Muscle layer of colon (tissue), 2 donors: ENCODE measurements around the gene LSM14B.

Experiments
- H3K27ac ChIP-seq: one replicate; pipeline ENCODE4 v1.7.0; 2013; ENCODE audit warnings: low read depth, mild to moderate bottlenecking, low read length, moderate library complexity
- H3K27me3 ChIP-seq, 2 donors: one replicate each; pipeline ENCODE4 v1.7.0; 2013; ENCODE audit warnings: low read length in 2 of 2, mild to moderate bottlenecking in 2 of 2; ENCODE audit not compliant: insufficient read depth in 2 of 2, control insufficient read depth in 1 of 2
- H3K36me3 ChIP-seq: one replicate; pipeline ENCODE4 v1.7.0; 2013; ENCODE audit warnings: mild to moderate bottlenecking, low read length; ENCODE audit not compliant: insufficient read depth
- H3K4me1 ChIP-seq: one replicate; pipeline ENCODE4 v1.7.0; 2013; ENCODE audit warnings: mild to moderate bottlenecking, low read length; ENCODE audit not compliant: insufficient read depth
- H3K4me3 ChIP-seq, 2 donors: one replicate each; pipeline ENCODE4 v1.7.0; 2013; ENCODE audit warnings: low read length in 2 of 2, low read depth in 1 of 2, mild to moderate bottlenecking in 1 of 2, moderate library complexity in 1 of 2
- H3K9ac ChIP-seq: one replicate; pipeline ENCODE4 v1.7.0; 2013; ENCODE audit warnings: low read length
- H3K9me3 ChIP-seq: one replicate; pipeline ENCODE4 v1.7.0; 2013; ENCODE audit warnings: mild to moderate bottlenecking, low read length
- donor health status: abdominal sarcoma.
- donor health status: Adenocarcinoma of cecum.

The LSM14B gene

DNA sequence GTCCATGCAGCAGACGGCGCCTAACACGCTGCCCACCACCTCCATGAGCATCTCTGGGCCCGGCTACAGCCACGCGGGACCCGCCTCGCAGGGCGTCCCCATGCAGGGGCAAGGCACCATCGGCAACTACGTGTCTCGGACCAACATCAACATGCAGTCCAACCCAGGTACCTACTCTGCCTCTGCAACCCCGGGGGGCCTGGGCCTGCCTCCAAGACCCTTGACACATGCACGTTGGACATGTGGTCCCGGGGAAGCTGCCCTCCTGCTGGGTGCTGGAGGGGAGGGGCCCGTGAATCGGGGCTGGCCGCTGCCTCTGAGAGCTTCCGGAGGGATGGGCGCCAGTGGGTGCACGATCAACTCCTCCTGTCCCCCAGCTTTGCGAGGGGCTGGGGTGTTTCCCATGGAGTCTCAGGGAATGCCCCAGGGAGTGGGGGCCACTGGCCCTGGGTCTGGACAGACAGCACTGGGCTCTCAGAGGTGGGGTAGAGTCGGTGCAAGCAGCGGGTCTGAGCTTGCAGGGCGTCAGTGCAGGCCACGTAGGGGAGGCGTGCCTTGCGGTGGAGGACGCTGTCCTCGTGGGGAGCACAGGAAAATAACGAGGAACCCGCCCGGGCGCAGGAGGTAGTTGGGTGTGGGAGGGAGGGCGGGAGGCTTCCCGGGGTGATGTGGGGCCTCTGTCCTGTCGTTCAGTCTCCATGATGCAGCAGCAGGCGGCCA lies 40.6 kb downstream of the LSM14B start:
- Histone ChIP-seq H3K9ac (no peak overlapping the region), H3K4me1 (no peaks in the 10 kb centered on the region), H3K27ac (no peak overlapping the region), H3K4me3 (no peak overlapping the region), H3K27me3 (no peaks in the 10 kb centered on the region), H3K36me3 (peaks cover 50% of the 10 kb centered on the region), H3K9me3 (no peaks in the 10 kb centered on the region)

DNA sequence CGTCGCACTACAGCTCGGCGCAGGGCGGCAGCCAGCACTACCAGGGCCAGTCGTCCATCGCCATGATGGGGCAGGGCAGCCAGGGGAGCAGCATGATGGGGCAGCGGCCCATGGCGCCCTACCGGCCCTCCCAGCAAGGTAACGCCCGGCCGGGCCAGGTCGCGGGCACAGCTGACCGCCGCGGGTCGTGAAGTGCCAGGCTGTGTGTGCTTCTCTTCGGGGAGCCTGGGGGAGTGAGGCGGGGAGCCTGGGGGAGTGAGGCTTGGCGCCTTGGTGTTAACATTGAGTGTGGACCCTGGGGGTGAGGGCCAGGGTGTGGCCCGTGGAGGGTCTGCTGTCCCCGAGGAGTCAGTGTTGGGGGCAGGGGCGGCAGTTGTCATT lies 41.2 kb downstream of the LSM14B start:
- H3K4me1 ChIP-seq: no peaks in the 10 kb centered on the region
- H3K36me3 ChIP-seq: peaks cover 54% of the 10 kb centered on the region
- no peaks in the 10 kb centered on the region for H3K27me3 ChIP-seq
- H3K4me3 ChIP-seq: no peak overlapping the region
- no peak overlapping the region for H3K9ac ChIP-seq
- H3K9me3 ChIP-seq: no peaks in the 10 kb centered on the region
- no peak overlapping the region for H3K27ac ChIP-seq

DNA sequence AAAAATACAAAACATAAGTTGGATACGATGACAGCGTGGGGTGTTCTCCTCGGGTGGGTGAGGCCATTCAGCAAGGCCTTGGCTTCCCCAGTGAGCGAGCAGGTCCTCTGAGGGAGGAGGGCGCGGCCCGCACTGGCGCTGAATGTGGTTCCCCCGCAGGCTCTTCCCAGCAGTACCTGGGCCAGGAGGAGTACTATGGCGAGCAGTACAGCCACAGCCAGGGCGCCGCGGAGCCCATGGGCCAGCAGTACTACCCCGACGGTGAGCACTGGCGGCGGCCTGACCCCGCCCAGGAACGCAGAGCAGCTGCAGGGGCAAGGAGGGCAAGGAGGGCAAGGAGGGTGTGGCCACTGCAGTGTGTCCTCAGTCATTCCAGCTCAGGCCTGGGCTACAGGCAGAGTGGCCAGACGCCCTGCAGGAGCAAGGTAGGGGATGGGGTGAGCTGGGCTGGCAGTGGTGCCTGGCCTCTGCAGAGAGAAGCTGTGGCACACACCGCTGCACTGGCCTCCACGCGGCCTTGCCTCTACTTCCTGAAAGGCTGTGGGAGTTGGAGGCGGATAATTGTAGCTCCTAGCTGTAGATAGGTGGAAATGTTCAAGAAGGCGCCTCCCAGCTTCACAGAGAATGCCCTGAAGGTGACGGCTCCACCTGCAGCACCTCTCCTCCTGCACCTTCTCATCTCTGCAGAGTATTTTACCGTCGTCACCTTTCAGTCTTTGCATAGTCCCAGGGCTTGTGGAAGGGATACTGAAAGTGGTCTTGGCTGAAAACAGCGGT lies 41.9 kb downstream of the LSM14B start:
- Histone ChIP-seq H3K4me1 (no peaks in the 10 kb centered on the region), H3K27ac (no peak overlapping the region), H3K9me3 (no peaks in the 10 kb centered on the region), H3K4me3 (no peak overlapping the region), H3K9ac (no peak overlapping the region), H3K27me3 (no peaks in the 10 kb centered on the region), H3K36me3 (peaks cover 54% of the 10 kb centered on the region)

DNA sequence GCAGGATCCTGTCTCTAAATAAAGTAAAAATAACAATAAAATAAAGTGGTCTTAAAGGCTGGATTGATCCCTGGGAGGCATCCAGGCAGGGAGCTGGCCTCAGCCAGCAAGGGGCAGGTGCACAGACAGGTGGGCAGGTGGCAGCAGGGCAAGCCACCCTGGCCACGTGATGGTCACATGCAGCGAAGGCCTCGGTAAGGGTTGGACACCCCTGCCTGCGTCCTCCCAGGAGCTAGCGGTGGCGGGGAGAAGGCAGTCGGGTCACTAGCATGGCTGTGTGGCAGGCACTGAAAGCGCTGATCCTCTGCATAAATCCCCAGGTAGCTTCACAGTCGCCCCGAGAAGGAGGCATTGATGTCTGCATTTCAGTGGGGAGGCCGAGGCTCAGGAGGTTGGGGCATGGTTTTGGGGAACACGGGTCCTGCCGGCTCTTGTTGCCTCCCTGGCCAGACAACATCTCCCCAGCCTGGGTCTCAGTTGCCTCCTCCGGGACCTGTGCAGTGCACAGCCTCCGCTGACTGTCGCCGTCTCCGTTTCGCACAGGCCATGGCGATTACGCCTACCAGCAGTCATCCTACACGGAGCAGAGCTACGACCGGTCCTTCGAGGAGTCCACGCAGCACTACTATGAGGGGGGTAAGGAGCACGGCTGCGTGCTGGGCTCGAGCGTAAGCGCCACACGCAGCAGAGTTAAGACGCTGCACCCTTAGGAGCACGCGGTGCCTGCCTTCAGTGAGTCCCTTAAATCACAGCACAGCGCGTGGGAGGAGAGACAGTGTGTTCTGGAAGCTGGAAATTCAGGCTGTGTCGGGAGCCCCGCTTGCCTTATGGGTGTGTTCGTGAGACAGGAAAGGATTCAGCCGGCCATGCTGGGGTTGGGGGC lies 42.8 kb downstream of the LSM14B start:
- Histone ChIP-seq H3K27me3 (no peaks in the 10 kb centered on the region), H3K9me3 (no peaks in the 10 kb centered on the region), H3K9ac (no peak overlapping the region), H3K27ac (no peak overlapping the region), H3K4me1 (no peaks in the 10 kb centered on the region), H3K36me3 (peaks cover 49% of the 10 kb centered on the region), H3K4me3 (no peak overlapping the region)

DNA sequence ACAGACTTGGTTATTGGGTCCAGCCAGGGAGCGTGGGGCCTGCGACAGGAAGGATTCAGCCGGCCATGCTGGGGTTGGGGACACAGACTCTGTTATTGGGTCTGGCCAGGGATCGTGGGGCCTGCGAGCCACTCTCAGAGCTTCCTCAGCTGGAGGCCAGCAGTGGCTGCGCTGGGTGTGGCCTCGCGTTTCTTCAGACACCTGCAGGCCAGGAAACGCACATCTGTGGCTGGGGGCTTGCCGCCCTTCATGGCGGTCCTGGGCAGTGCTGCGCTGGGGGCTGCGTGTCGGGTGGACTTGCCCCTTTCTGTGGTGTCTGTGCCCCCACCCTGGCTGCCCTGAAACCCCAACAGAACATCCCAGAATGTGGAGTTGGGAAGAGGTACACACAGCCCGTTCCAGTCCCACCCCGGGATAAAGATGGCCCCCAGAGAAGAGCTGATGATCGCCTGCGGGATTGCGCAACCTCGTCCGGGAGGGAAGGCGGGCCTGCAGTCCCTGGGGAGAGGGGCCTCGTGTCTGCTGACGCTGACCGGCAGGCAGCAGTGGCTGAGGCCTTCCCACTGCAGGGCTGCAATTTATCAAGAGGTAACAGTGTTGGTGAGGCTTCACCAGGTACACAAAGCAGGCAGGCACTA lies 43.6 kb downstream of the LSM14B start:
- Histone ChIP-seq H3K4me3 (no peak overlapping the region), H3K9ac (no peak overlapping the region), H3K27ac (no peak overlapping the region), H3K4me1 (no peaks in the 10 kb centered on the region), H3K27me3 (no peaks in the 10 kb centered on the region), H3K9me3 (no peaks in the 10 kb centered on the region), H3K36me3 (peaks cover 45% of the 10 kb centered on the region)

DNA sequence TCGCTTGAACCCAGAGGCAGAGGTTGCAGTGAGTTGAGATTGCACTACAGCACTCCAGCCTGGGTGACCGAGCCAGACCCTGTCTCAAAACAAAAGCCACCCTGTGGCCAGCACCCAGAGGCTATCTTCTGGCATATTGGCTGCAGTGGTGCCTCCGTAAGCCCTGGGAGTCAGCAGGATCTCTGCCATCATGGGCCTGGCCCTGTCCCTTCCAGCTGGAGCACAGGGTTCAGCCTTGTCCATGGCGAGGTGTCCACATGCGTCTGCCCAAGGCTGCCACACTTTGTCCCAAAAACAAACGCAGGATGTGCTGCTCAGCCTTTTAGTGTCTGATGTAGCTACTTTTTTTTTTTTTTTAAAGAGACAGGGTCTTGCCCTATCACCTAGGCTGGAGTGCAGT lies 45.2 kb downstream of the LSM14B start:
- H3K4me3 ChIP-seq: no peak overlapping the region
- peaks cover 35% of the 10 kb centered on the region for H3K36me3 ChIP-seq
- no peaks in the 10 kb centered on the region for H3K4me1 ChIP-seq
- H3K9ac ChIP-seq: no peak overlapping the region
- no peak overlapping the region for H3K27ac ChIP-seq
- H3K27me3 ChIP-seq: no peaks in the 10 kb centered on the region
- H3K9me3 ChIP-seq: no peaks in the 10 kb centered on the region

DNA sequence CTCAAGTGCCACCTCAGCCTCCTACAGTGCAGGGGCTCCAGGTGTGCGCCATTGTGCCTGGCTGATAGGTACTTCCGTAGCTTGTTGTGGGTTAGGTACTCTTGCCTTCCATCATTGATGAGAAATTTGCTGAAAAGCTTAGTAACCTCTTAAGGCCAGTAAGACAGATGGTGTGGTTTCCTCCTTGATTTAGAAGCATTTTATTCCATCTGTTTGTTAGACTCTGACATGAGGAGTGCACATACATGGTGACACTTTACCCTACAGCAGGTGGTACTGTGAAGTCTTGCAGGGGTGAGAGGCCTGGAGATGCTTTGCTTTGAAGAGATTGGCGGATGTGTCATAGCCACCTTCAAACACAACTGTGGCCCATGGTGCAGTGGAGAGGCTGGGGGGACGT lies 45.8 kb downstream of the LSM14B start:
- no peak overlapping the region for H3K4me3 ChIP-seq
- H3K27ac ChIP-seq: no peak overlapping the region
- H3K27me3 ChIP-seq: no peaks in the 10 kb centered on the region
- H3K9ac ChIP-seq: no peak overlapping the region
- no peaks in the 10 kb centered on the region for H3K9me3 ChIP-seq
- no peaks in the 10 kb centered on the region for H3K4me1 ChIP-seq
- peaks cover 35% of the 10 kb centered on the region for H3K36me3 ChIP-seq

DNA sequence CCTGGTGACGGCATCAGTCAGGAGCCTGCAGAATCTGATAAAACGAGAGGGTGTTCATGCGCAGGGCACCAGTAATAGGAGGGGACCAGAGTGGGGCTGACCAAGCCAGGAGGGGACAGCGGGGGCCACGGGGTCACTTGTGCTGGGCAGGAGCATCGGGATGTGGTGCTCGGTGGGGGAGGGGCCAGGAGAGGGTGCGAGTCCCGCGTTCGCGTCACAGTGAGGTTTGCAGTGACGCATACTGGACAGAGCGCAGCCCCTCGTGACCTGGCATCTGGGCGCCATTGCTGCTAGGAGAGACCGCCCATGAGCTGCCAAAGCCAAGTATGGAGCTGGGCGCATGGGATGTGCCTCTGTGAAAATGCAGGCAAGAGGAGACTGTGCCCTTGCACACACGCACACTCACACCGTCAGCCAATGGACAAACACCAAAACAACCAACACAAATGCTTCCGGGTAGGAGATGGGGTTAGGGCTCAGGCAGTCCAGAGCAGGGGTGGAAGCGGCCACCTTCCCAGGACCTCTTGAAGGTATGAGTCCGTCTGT lies 46.7 kb downstream of the LSM14B start:
- no peak overlapping the region for H3K9ac ChIP-seq
- no peaks in the 10 kb centered on the region for H3K9me3 ChIP-seq
- no peak overlapping the region for H3K27ac ChIP-seq
- H3K4me1 ChIP-seq: no peaks in the 10 kb centered on the region
- H3K36me3 ChIP-seq: peaks cover 28% of the 10 kb centered on the region
- H3K27me3 ChIP-seq: no peaks in the 10 kb centered on the region
- no peak overlapping the region for H3K4me3 ChIP-seq

DNA sequence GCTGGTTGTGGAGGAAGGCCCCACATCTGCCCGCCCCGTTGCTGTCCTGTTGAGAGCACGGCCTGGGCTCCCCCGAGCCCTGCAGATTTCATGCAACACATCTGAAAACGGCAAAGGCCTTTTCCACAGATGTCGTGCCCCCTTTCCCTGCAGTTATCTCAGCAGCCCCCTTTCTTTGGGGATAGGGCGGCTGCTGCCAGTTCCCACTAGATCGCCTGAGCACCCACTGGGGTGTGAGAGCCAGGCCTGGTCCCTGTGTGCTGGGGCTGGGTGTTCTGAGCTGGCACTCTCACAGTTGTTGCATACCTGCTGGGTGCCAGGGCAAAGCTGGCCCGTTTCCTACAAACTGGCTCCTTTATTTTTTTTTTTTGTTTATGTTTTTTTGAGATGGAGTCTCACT lies 48.3 kb downstream of the LSM14B start:
- Histone ChIP-seq H3K4me1 (no peaks in the 10 kb centered on the region), H3K27ac (no peak overlapping the region), H3K9me3 (no peaks in the 10 kb centered on the region), H3K4me3 (no peak overlapping the region), H3K27me3 (no peaks in the 10 kb centered on the region), H3K36me3 (peaks cover 18% of the 10 kb centered on the region), H3K9ac (no peak overlapping the region)

DNA sequence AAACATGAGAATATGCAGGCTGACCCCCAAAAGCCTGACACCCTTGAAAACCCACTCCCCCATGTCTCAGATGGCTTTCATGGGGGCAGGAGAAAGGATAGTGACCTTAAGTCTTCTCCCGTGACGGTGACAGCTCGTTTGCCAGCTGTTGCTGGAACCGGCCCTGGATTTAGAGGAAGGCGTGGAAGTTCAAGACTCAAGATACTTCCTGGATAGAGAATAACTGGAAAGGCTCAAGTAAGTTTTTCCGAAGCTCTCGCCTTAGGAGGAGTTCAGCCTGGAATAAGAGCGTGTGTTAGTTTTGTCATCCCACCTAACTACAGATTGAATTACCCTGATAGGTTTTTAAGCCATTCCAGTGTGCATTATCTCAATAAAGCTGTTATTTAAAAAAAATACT lies 49.0 kb downstream of the LSM14B start:
- Histone ChIP-seq H3K4me1 (no peaks in the 10 kb centered on the region), H3K27ac (no peak overlapping the region), H3K4me3 (no peak overlapping the region), H3K27me3 (no peaks in the 10 kb centered on the region), H3K9me3 (no peaks in the 10 kb centered on the region), H3K36me3 (peaks cover 12% of the 10 kb centered on the region), H3K9ac (no peak overlapping the region)

DNA sequence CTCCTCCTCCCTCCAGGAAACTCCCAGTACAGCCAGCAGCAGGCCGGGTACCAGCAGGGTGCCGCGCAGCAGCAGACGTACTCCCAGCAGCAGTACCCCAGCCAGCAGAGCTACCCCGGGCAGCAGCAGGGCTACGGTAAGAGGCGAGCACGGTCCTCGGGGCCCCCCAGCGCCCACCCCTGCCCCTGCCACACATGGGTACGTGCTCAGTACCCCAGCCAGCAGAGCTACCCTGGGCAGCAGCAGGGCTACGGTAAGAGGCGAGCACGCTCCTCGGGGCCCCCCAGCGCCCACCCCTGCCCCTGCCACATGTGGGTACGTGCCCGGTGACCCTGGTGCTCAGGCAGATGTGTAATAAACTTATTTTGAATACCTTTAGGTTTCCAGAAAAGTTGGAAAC lies 50.4 kb downstream of the LSM14B start:
- Histone ChIP-seq H3K9me3 (no peaks in the 10 kb centered on the region), H3K27ac (no peak overlapping the region), H3K27me3 (no peaks in the 10 kb centered on the region), H3K36me3 (peaks cover 10% of the 10 kb centered on the region), H3K4me1 (no peaks in the 10 kb centered on the region), H3K4me3 (no peak overlapping the region), H3K9ac (no peak overlapping the region)
